ENCODE results near the gene METTL27. TPM values are rescaled to one million over a fixed set of nuclear protein-coding genes. Genes with fewer than 3 reads are reported as not detected.
"Not testable (repeated sequence)": the region's sequence is repeated elsewhere in the genome, so short reads cannot be mapped to it uniquely, and the experiment has no call there.

Gene METTL27
- total RNA-seq, 1 donor from 2014 or later = 13.5 TPM

GRCh38 chr7:73789051-73789450, 53.3 kb downstream of the METTL27 start:
- Mint-ChIP-seq H3K4me3 (ENCODE audit: low read depth) (no peak overlapping the region), H3K4me1 (ENCODE audit: low read depth) (peaks cover 9% of the 10 kb centered on the region), H3K36me3 (ENCODE audit: insufficient read depth) (peaks cover 2% of the 10 kb centered on the region), H3K27ac (no peak overlapping the region), H3K9me3 (ENCODE audit: low read depth) (peaks cover 6% of the 10 kb centered on the region), H3K27me3 (peaks cover 6% of the 10 kb centered on the region)
- TF ChIP-seq, protein P1, sequence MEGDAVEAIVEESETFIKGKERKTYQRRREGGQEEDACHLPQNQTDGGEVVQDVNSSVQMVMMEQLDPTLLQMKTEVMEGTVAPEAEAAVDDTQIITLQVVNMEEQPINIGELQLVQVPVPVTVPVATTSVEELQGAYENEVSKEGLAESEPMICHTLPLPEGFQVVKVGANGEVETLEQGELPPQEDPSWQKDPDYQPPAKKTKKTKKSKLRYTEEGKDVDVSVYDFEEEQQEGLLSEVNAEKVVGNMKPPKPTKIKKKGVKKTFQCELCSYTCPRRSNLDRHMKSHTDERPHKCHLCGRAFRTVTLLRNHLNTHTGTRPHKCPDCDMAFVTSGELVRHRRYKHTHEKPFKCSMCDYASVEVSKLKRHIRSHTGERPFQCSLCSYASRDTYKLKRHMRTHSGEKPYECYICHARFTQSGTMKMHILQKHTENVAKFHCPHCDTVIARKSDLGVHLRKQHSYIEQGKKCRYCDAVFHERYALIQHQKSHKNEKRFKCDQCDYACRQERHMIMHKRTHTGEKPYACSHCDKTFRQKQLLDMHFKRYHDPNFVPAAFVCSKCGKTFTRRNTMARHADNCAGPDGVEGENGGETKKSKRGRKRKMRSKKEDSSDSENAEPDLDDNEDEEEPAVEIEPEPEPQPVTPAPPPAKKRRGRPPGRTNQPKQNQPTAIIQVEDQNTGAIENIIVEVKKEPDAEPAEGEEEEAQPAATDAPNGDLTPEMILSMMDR (IDR thresholded peaks at IDR 0.05; ENCODE audit: unreplicated experiment) = no peak
- no peak for DNase-seq (ENCODE audit: low spot score, unreplicated experiment)

- DNase-seq (ENCODE audit: low spot score, unreplicated experiment) = not testable (repeated sequence)
Measured at GRCh38 chr7:73787786-73788048, 54.6 kb downstream of the METTL27 start.

GRCh38 chr7:73786588-73786987, 55.7 kb downstream of the METTL27 start:
- Mint-ChIP-seq H3K4me3 (ENCODE audit: low read depth) (no peak overlapping the region), H3K9me3 (ENCODE audit: low read depth) (peaks cover 3% of the 10 kb centered on the region), H3K27ac (no peak overlapping the region), H3K27me3 (peaks cover 4% of the 10 kb centered on the region), H3K36me3 (ENCODE audit: insufficient read depth) (peaks cover 3% of the 10 kb centered on the region), H3K4me1 (ENCODE audit: low read depth) (no peaks in the 10 kb centered on the region)
- TF ChIP-seq, protein P1 (IDR thresholded peaks at IDR 0.05; ENCODE audit: unreplicated experiment) = no peak
- DNase-seq (ENCODE audit: low spot score, unreplicated experiment) = no peak

More at GRCh38 chr7:73787786-73788048, 54.6 kb downstream of the METTL27 start:
- H3K36me3 Mint-ChIP-seq (ENCODE audit: insufficient read depth); H3K27ac Mint-ChIP-seq; H3K27me3 Mint-ChIP-seq; H3K4me1 Mint-ChIP-seq (ENCODE audit: low read depth); H3K4me3 Mint-ChIP-seq (ENCODE audit: low read depth); H3K9me3 Mint-ChIP-seq (ENCODE audit: low read depth): not testable (repeated sequence)

Other genes starting within 250 kb of the METTL27 start
- gene MLXIPL, start 218.0 kb downstream of the METTL27 start, total RNA-seq = 47.3 and 48.6 TPM in 2 replicates
- gene VPS37D, start 174.7 kb downstream of the METTL27 start, total RNA-seq = 15.0 and 15.6 TPM in 2 replicates
- gene DNAJC30, start 159.1 kb downstream of the METTL27 start, total RNA-seq = 10.4 and 11.1 TPM in 2 replicates
- 57.9 and 58.8 TPM in 2 replicates for gene BUD23, start 158.9 kb downstream of the METTL27 start, total RNA-seq
- 40.9 and 46.6 TPM in 2 replicates for gene STX1A, start 122.8 kb downstream of the METTL27 start, total RNA-seq
- gene ABHD11, start 103.7 kb downstream of the METTL27 start, total RNA-seq = 62.9 and 69.7 TPM in 2 replicates
- gene CLDN3, start 72.2 kb downstream of the METTL27 start, total RNA-seq = 49.0 and 49.9 TPM in 2 replicates
- 172 and 183 TPM in 2 replicates for gene CLDN4, start 11.5 kb downstream of the METTL27 start, total RNA-seq
- not detected in 2 replicates for gene TMEM270, start 18.6 kb upstream of the METTL27 start, total RNA-seq
- 0.26 and 0.33 TPM in 2 replicates for gene ELN, start 185.7 kb upstream of the METTL27 start, total RNA-seq
- 62.7 and 65.1 TPM in 2 replicates for gene LIMK1, start 241.3 kb upstream of the METTL27 start, total RNA-seq